Choroid plexus epithelial cell (primary cell): ENCODE results near the gene NKD1.
A peak's percentile ranks its signal among the peaks of the same experiment; 100 is the strongest.
"Not testable (repeated sequence)": the region's sequence is repeated elsewhere in the genome, so short reads cannot be mapped to it uniquely, and the experiment has no call there.

ENCODE experiments used
- DNase-seq: peaks from one replicate; pipeline ENCODE4 v3.0.0-alpha.2; 2010; ENCODE audit warnings: low read depth
- H3K4me3 ChIP-seq: 2 replicates; pipeline ENCODE4 v1.5.1; 2011; ENCODE audit warnings: low read depth, mild to moderate bottlenecking, control low read depth, low read length, moderate library complexity
- CTCF ChIP-seq: conservative IDR thresholded peaks from 2 replicates; pipeline ENCODE4 v1.5.1; 2011; ENCODE audit warnings: low read depth, mild to moderate bottlenecking, control low read depth, inconsistent platforms, low read length, moderate library complexity

The NKD1 gene

DNA sequence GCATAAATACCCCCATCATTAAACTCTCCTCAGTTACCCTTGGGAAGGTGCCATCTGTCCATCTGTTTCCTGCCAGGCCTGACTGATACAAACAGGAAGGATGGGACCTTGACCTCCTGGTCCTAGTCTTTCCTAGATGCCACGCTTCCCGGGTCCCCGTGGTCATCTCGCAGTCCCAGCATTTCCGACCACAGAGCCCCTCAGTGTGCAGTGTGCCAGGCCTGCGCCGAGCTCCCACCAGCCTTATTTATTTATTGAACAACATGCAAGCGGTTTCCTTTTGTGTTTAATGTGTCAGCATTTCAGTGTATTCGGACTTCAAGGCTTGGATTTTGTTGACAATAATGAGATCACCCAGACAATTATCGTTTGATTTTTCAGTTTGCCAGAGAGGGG, 45.6 kb upstream of the NKD1 start:
- no peak for TF ChIP-seq CTCF
- no peak overlapping the region for H3K4me3 ChIP-seq
- no peak for DNase-seq

GRCh38 chr16:50503868-50504531, 44.2 kb upstream of the NKD1 start:
- not testable (repeated sequence) for DNase-seq, H3K4me3 ChIP-seq

DNA sequence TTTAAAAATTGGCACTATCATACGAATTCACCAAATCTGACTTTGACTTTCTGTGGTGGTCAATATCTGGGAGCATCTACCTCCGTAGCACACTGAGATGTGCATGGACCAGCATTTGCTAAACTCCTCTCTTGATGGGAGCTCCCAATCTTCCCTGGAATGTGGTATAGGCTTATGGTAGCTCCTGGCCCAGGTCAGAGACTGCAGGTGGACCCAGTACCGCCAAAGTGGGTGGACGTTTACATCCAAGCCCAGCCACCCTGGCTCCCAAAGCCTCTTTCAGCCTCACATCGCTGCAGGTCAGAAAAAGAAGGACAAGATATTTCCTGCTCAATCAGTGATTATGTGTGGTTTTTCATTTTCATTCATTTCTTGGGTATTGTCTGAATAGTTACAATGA, 43.1 kb upstream of the NKD1 start:
- H3K4me3 ChIP-seq: no peak overlapping the region
- TF ChIP-seq CTCF: no peak
- no peak for DNase-seq

DNA sequence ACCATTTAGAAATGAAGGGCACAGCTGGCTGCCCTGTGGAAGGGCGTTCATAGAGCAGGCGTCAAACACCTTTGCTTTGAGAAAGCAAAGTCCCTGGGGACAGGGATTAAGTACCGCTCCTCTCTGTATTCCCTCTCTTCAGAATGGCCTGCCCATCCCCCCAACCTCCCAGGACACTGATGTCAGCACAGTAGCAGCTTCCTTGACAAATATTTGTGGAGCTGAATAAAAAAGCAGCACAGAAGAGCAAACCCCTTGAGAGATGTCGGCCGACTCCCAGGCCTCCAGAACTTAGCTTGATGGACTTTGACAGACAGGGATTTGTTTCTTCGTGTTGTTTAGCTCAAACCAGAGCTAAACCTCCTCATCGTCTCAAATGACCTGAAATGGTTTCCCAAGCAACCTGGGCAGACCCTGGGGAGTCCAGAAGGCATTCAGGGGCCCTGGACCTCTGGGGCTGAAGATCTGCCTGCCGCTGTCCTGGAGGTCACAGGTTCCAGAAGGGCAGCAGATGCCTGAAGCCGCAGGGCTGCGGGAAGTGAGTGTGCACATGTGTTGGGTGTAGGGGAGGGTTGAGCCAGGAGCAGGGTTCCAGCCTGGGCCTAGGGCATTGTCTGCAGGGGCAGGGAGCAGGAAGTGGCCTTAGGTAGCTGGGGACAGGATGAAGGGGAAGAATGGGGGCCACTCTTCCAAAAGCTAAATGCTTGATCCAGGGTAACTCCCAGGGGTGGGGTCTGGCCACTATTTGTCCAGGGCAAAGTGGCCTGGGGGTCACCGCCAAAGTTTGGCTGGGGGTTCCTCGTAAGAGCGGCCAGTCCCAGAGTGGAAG, 42.3 kb upstream of the NKD1 start:
- H3K4me3 ChIP-seq: no peak overlapping the region
- TF ChIP-seq CTCF: no peak
- DNase-seq: no peak

DNA sequence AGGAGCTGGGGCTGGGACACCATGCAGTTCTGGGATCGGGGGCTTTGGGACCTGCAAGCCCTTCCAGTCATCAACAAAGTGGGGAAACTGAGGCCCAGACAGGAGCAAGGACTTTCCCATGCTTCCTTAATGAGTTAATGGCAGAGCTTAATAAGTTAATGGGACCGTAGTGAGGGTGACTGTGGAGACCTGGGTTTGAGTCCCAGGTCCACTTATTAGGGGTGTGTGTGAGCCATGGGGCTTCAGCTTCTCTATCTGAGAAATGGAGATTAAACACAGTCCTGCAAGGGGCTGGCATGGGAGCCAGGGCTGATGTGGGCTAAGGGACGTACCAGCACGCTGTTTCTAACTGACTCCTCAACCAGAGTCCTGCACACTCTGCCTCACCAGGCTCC, 41.7 kb upstream of the NKD1 start:
- TF ChIP-seq CTCF: no peak
- H3K4me3 ChIP-seq: no peak overlapping the region
- DNase-seq: no peak

DNA sequence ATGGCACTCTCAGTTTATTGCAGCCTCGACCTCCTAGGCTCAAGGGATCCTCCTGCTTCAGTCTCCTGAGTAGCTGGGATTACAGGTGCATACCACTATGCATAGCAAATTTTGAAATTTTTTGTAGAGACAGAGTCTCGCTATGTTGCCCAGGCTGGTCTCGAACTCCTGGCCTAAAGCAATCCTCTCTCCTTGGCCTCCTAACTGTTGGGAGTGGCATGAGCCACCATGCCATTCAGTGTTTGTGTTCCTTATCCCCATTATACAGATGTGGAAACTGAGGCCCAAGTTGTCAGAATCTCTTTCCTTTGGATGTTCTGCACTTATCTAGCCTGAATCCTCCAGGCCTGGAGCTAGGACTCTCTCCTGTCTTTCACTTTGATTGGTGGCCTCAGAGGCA, 40.8 kb upstream of the NKD1 start:
- H3K4me3 ChIP-seq: no peak overlapping the region
- no peak for DNase-seq
- TF ChIP-seq CTCF: no peak

DNA sequence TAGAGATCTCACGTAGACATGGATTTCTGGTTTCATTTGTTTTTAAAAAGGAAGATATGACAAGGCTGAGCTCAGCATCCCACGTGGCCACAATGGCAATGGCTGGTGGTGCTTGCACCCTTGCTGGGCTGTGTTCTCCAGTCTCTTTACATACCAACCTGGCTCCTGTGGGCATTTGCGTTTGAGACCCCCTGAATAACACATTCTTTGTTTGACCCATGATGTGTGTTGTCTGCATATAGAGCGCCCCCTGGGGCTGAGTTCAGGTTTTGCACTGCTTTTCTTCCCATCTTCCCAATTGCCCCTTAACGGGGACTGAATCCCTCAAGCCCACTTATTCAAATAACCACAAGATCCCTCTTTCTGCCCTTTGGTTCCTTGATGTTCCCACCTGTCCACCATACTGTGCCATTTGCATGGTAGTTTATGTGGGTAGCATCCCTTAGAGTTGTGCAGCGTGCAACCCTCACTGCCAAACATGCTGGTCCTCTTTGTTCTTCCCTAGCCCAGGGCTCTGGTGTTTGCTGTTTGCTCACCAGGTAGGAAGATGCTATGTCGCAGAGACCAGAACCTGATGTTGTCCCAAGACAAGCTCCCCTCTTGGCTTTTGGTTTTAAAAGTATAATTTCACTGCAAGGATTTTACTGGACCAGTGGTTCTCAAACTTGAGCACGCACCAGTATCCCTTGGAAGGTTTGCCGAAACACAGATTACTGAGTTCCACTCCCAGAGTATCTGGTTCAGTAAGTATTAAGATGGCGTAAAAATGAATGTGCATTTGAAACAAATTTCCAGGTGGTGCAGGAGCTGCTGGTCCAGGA, 38.5 kb upstream of the NKD1 start:
- peak; percentile 77 for TF ChIP-seq CTCF
- no peak overlapping the region for H3K4me3 ChIP-seq
- peak; percentile 22 for DNase-seq
